Dedifferentiated amniotic fluid mesenchymal stem cell (primary cell): ENCODE results near the gene CEP192.
"Not testable (repeated sequence)": the region's sequence is repeated elsewhere in the genome, so short reads cannot be mapped to it uniquely, and the experiment has no call there.

ENCODE experiments used
- DNase-seq: peaks from one replicate; pipeline ENCODE4 v3.0.0-alpha.2; 2016; ENCODE audit errors: extremely low spot score

Gene CEP192

DNA sequence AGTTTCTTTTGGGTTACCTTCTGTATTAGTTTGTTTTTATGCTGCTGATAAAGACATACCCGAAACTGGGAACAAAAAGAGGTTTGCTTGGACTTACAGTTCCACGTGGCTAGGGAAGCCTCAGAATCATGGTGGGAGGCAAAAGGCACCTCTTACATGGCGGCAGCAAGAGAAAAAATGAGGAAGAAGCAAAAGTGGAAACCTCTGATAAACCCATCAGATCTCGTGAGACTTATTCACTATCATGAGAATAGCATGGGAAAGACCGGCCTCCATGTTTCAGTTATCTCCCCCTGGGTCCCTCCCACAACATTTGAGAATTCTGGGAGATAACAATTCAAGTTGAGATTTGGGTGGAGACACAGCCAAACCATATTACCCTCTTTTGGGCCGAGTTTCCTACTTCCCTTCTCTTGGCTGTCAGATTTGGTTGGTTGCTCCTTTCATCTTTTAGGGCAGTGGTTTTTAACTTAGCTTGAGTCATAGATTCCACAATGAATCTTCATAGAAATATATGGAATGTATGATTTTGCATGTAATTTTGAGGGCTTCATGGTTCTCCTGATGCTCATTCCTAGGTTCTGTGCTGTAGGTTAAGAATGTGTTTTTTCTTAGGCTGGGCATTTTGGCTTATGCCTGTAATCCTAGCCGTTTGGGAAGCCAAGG lies 44.2 kb downstream of the CEP192 start:
- peak; percentile 36 for DNase-seq

GRCh38 chr18:13036622-13037320 lies 45.6 kb downstream of the CEP192 start:
- no peak for DNase-seq

GRCh38 chr18:13039806-13040205 lies 48.6 kb downstream of the CEP192 start:
- no peak for DNase-seq

DNA sequence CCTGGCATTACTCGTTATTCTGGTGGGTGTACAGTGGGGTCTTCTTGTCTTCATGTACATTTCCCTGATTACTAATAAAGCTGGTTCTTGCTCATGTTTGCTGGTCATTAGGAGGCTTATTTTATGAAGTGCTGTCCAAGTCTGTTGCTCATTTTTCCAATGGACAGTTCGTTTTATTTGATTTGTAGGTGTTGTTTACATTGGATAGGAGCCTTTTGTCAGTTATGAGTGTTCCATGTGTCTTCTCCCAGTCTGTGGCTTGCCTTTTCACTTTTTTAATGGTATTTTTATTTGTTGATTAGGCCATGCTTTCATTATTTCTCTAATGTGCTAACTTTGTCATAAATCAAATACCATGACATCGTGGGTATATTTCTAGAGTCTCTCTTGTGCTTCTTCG lies 51.9 kb downstream of the CEP192 start:
- DNase-seq: no peak

GRCh38 chr18:13048061-13048595 lies 57.0 kb downstream of the CEP192 start:
- no peak for DNase-seq

GRCh38 chr18:13051159-13051558 lies 60.0 kb downstream of the CEP192 start:
- no peak for DNase-seq

- no peak for DNase-seq
These were observed 60.8 kb downstream of the CEP192 start for GRCh38 chr18:13051950-13052349.

DNA sequence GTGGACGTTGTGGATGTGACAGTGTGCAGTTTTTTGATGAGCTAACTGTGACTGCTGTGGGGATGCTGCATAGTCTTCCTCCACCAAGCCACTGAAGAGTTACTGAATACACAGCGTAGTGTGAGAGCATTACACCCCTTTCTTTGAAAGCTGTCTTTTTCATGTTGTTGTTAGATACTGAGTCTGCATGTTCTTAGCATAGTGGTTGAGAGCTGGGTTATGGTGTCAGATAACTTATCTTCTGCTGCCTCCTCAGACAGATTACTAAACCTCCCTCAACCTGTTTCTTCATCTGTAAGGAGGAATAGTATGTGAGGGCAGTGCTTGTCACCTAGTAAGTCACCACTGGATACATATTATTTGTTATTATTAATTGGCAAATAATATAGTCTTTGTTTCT lies 63.2 kb downstream of the CEP192 start:
- no peak for DNase-seq

- DNase-seq: no peak
These were observed 70.5 kb downstream of the CEP192 start for GRCh38 chr18:13061630-13062189.

DNA sequence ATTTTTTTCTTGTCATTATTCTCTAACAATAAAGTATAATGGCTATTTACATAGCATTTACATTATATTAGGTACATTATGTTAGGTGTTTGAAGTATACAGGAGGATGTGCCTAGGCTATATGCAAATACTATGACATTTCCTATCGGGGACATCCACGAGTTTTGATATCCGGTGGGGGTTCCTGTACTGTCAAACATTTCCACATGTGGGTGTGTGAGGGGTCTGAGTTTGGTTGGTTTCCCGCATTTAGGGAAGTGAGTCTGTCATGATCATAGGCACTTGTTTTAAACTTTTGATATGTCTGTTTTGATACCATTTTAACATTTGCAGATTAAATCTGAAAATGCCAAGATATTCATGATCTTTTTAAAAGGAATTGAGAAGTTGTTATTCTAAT lies 76.0 kb downstream of the CEP192 start:
- no peak for DNase-seq

GRCh38 chr18:13067966-13068365 lies 76.8 kb downstream of the CEP192 start:
- no peak for DNase-seq

GRCh38 chr18:13070460-13070859 lies 79.3 kb downstream of the CEP192 start:
- no peak for DNase-seq

DNA sequence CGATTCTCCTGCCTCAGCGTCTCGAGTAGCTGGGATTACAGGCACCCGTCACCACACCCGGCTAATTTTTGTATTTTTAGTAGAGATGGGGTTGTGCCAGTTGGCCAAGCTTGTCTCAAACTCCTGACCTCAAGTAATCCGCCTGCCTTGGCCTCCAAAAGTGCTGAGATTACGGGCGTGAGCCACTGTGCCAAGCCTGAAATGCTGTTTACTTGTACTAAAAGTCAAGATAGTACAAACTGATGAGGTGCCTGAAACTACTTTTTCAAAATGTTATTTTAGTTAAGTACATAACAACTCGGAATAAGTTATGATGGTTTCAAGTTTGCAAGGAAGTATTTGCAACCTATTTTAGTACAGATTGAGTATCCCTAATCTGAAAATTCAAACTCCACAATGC lies 85.7 kb downstream of the CEP192 start:
- DNase-seq: no peak

- no peak for DNase-seq
These were observed 86.3 kb downstream of the CEP192 start for GRCh38 chr18:13077473-13077872.

DNA sequence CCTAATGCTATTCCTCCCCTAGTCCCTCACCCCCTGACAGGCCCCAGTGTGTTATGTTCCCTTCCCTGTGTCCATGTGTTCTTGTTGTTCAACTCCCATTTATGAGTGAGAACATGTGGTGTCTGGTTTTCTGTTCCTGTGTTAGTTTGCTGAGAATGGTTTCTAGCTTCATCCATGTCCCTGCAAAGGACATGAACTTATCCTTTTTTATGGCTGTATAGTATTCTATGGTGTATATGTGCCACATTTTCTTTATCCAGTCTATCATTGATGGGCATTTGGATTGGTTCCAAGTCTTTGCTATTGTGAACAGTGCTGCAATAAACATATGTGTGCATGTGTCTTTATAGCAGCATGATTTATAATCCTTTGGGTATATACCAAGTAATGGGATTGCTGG lies 86.9 kb downstream of the CEP192 start:
- not testable (repeated sequence) for DNase-seq

- DNase-seq: no peak
These were observed 95.7 kb downstream of the CEP192 start for GRCh38 chr18:13086906-13087305.

DNA sequence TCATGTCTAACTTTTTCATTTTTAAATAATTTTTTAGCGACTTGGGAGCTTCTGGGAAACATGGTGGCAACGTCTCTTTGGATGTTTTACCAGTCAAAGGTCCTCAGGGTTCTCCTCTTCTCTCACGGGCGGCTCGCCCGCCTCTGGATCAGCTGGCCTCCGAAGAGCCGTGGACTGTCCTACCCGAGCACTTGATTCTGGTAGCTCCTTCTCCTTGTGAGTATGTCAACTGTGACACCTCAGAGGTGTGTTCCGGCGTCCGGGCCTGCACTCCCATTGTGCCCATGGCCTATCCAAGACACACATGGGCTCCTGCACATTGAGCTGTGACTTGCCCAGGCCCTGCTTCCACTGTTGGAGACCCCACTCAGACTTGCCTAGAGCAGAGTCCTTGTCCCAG lies 104.3 kb downstream of the CEP192 start:
- DNase-seq: no peak

GRCh38 chr18:13096232-13096631 lies 105.1 kb downstream of the CEP192 start:
- DNase-seq: no peak

- DNase-seq: no peak
These were observed 105.6 kb downstream of the CEP192 start for GRCh38 chr18:13096719-13097118.

DNA sequence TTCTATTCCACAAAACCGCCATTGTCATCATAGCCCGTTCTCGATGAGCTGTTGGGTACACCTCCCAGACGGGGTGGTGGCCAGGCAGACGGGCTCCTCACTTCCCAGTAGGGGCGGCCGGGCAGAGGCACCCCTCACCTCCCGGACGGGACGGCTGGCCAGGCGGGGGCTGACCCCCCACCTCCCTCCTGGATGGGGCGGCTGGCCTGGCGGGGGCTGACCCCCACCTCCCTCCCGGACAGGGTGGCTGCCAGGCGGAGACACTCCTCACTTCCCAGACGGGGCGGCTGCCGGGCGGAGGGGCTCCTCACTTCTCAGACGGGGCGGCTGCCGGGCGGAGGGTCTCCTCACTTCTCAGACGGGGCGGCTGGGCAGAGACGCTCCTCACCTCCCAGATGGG lies 106.9 kb downstream of the CEP192 start:
- not testable (repeated sequence) for DNase-seq

DNA sequence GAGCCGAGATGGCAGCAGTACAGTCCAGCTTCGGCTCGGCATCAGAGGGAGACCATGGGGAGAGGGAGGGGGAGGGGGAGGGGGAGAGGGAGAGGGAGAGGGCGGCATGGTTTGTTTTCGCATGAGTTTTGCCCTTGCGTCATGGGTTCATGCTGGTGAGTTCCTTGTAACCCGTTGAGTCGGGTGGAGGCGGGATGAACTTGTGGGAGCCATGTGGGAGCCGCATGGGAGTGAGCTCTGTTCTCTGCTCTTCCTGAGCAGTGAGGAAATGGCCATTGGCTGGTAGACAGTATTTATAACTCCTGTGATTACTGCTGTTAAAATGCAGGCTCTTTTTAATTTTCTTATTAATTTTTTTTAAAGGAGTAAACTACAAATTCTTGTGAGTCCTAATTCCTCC lies 108.0 kb downstream of the CEP192 start:
- DNase-seq: no peak

DNA sequence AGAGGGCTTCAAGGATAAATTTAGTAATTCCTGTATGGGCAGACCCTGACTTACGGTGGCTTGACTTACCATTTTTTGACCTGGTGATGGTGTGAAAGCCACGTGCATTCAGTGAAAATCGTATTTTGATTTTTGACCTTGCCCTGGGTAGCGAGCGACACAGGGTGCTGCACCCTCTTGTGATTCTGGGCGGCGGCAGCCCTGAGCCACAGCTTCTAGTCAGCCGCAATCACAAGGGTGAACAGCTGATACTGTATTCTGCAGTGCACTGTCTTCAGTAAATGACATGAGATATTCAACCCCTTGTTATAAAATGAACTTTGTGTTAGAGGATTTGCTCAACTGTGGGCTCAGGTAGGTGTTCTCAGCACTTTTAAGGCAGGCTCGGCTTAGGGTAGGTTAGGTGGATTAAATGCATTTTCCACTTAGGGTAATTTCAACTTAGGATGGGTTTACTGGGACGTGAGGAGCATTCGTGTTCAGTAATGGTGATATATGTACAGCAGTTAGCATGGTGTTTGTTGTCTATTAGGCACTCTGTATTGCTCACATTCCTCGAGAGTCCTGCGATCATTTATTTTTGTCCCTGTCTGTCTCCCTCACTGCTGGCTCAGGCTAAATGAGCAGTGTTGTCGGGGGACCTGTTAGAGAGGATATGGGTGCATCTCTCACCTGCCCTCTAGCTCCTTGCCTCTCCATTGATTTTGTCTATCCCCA lies 109.9 kb downstream of the CEP192 start:
- no peak for DNase-seq
